ENCODE measurements around the gene DRP2. TPM values are rescaled to one million over a fixed set of nuclear protein-coding genes. Genes with fewer than 3 reads are reported as not detected.

DRP2 gene
- total RNA-seq, 1 experiment from 2014 or later = 0.04 TPM

- no peak overlapping the region for H4K5ac ChIP-seq (ENCODE audit: insufficient read length, low read depth, low read length)
- no peak overlapping the region for H3K56ac ChIP-seq (ENCODE audit: insufficient read length, low read depth, low read length)
- no peaks in the 10 kb centered on the region for H3K27me3 ChIP-seq (ENCODE audit: insufficient read depth, low read length)
- no peak overlapping the region for H3T11ph ChIP-seq (ENCODE audit: low read length)
- no peak overlapping the region for H2BK20ac ChIP-seq (ENCODE audit: low read depth, low read length, poor library complexity, severe bottlenecking)
- no peak overlapping the region for H3K27ac ChIP-seq (ENCODE audit: insufficient read length, low read depth, low read length)
- H2BK5ac ChIP-seq (ENCODE audit: insufficient read length, low read length) = no peak overlapping the region
- H3K4me2 ChIP-seq (ENCODE audit: insufficient read depth, insufficient read length, low read length) = no peak overlapping the region
- no peak for TF ChIP-seq CTCF (conservative IDR thresholded peaks at IDR 0.05)
- H3K79me1 ChIP-seq (ENCODE audit: insufficient read depth, low read depth, low read length, poor library complexity, severe bottlenecking) = no peaks in the 10 kb centered on the region
- H3K9me3 ChIP-seq (ENCODE audit: control insufficient read depth, low read depth, low read length) = peaks cover 55% of the 10 kb centered on the region
- Mint-ChIP-seq H3K4me3 (no peak overlapping the region), H3K27ac (no peak overlapping the region), H3K36me3 (ENCODE audit: insufficient read depth in 1 of 3, low read depth in 3 of 3) (peaks cover 0 to 4% (median 2%) of the 10 kb centered on the region in 3 experiments; a peak in 2 of 7 replicates), H3K9me3 (peaks cover 58 to 65% of the 10 kb centered on the region in 2 experiments), H3K27me3 (ENCODE audit: low read depth) (peaks cover 2% of the 10 kb centered on the region; the same call in 1 of the 2 replicates), H3K4me1 (no peaks in the 10 kb centered on the region)
- H3K23ac ChIP-seq (ENCODE audit: insufficient read length, low read depth, low read length) = no peak overlapping the region
- no peak overlapping the region for H4K8ac ChIP-seq (replicated peaks; ENCODE audit: insufficient read length, low read depth, low read length)
- H3K4ac ChIP-seq (ENCODE audit: low read depth, low read length) = no peak overlapping the region
- no peak overlapping the region for H3K18ac ChIP-seq (ENCODE audit: insufficient read length, low read depth, low read length)
- H2BK120ac ChIP-seq (ENCODE audit: low read depth, low read length, poor library complexity, severe bottlenecking) = no peak overlapping the region
- no peaks in the 10 kb centered on the region for H3K4me1 ChIP-seq (ENCODE audit: insufficient read depth, low read length)
- H2AK5ac ChIP-seq (ENCODE audit: insufficient read length, low read length) = no peak overlapping the region
- no peak overlapping the region for H3K14ac ChIP-seq (ENCODE audit: insufficient read depth, low read length)
- no peaks in the 10 kb centered on the region for H4K20me1 ChIP-seq (ENCODE audit: control insufficient read depth, insufficient read depth, insufficient read length)
- no peak overlapping the region for H2BK12ac ChIP-seq (ENCODE audit: insufficient read length, low read depth, low read length)
- no peaks in the 10 kb centered on the region for H3K79me2 ChIP-seq (ENCODE audit: insufficient read depth, low read length)
- DNase-seq = no peak
- H2BK15ac ChIP-seq (ENCODE audit: low read depth, low read length) = no peak overlapping the region
- no peak overlapping the region for H4K91ac ChIP-seq (ENCODE audit: insufficient read length, low read depth, low read length)
- H3K23me2 ChIP-seq (ENCODE audit: insufficient read length, low read depth, low read length, poor library complexity, severe bottlenecking) = no peaks in the 10 kb centered on the region
- H2AFZ ChIP-seq (ENCODE audit: low read length) = no peak overlapping the region
- no CpG with 5 or more reads among the region's 4 CpGs for WGBS (ENCODE audit: extremely low coverage, insufficient read length, low lambda C conversion rate)
- no peak overlapping the region for H3K9ac ChIP-seq (ENCODE audit: extremely low read depth, insufficient read length, low read length)
Observed at GRCh38 chrX:101262590-101262989, 43.0 kb downstream of the DRP2 start.

Data from H9 (cell line).